HUDEP-2 (cell line): Measurements from ENCODE around the gene BACE2.
"Not testable (repeated sequence)": the region's sequence is repeated elsewhere in the genome, so short reads cannot be mapped to it uniquely, and the experiment has no call there.

Experiments used
- DNase-seq, 76 experiments: peaks; one replicate each; lab custom pipeline; 2025; ENCODE audit not compliant: unreplicated experiment in 76 of 76; lab: John Stamatoyannopoulos, UW

BACE2 gene

GRCh38 chr21:41235201-41235600, 67.2 kb downstream of the BACE2 start:
- no peak for DNase-seq

- DNase-seq = no peak
Observed at GRCh38 chr21:41236352-41236973, 68.5 kb downstream of the BACE2 start.

GRCh38 chr21:41238081-41238796, 70.3 kb downstream of the BACE2 start:
- DNase-seq = not testable (repeated sequence)

DNA sequence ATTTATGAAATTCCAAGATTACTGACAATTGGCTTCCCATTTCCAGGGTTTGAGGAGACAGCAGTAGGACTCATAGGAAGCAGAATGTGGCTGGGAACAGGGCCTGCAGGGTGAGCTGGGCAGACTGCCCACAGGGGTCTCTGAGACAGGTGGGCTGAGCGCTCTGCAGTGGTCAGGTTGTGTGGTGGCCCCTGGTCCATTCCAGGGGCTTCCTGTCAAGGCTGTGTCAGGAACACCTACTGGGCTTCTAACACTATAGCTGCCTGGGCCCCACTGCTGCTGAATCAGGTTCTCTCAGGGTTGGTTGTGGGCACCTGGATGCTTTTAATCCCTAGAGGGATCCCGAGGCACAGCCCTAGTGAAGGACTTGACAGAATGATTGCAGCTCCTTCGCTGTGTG, 72.1 kb downstream of the BACE2 start:
- no peak for DNase-seq

DNA sequence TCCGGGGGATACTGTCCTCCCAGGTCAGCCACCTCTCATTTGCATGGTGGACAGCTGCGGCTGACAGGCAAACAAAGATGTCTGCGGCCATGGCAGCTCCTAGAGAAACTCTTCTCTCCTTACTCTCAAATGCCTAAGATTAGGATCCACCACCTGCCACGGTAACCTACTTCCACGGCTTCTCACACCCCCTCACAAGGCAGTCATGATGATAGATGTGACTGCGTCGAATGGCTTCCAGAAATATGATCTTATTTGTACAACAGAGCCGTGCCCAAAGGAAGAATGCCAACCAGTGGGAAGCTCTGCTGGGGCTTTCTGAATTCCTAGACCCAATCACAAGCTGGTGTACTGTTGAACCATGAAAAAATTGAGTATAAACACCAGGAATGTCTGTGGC, 73.4 kb downstream of the BACE2 start:
- no peak for DNase-seq

GRCh38 chr21:41242238-41242829, 74.4 kb downstream of the BACE2 start:
- no peak for DNase-seq

GRCh38 chr21:41243107-41243506, 75.1 kb downstream of the BACE2 start:
- no peak for DNase-seq

DNA sequence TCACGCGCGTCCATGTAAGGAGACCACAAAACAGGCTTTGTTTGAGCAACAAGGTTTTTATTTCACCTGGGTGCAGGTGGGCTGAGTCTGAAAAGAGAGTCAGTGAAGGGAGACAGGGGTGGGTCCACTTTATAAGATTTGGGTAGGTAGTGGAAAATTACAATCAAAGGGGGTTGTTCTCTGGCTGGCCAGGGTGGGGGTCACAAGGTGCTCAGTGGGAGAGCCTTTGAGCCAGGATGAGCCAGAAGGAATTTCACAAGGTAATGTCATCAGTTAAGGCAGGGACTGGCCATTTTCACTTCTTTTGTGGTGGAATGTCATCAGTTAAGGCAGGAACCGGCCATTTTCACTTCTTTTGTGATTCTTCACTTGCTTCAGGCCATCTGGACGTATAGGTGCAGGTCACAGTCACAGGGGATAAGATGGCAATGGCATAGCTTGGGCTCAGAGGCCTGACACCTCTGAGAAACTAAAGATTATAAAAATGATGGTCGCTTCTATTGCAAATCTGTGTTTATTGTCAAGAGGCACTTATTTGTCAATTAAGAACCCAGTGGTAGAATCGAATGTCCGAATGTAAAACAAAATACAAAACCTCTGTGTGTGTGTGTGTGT, 76.4 kb downstream of the BACE2 start:
- not testable (repeated sequence) for DNase-seq

DNA sequence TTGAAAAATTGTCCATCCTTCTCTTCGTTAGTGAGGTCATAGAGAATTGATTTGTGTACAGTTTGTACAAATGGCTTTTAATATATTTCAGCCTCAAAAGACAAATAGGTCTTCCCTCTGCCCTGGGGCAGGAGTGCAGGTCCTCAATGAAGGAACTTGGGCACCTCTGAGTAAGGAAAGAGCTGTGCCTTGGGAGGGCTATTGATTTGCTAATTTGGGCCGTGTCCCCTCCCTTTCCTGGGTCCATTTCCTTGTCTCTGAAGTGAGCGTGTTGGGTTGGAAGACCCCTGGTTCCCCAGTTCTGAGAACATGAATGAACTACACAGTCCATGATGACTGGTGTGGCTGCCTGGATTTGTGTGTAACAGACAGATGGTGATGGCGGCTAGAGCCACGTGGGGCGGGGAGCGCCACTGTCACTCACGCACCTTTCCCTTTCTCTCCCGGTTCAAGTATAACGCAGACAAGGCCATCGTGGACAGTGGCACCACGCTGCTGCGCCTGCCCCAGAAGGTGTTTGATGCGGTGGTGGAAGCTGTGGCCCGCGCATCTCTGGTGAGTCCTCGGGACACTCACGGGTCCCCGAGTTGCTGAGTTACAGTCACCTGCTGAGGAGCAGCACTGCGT, 77.7 kb downstream of the BACE2 start:
- DNase-seq = no peak

GRCh38 chr21:41246808-41247207, 78.8 kb downstream of the BACE2 start:
- no peak for DNase-seq

DNA sequence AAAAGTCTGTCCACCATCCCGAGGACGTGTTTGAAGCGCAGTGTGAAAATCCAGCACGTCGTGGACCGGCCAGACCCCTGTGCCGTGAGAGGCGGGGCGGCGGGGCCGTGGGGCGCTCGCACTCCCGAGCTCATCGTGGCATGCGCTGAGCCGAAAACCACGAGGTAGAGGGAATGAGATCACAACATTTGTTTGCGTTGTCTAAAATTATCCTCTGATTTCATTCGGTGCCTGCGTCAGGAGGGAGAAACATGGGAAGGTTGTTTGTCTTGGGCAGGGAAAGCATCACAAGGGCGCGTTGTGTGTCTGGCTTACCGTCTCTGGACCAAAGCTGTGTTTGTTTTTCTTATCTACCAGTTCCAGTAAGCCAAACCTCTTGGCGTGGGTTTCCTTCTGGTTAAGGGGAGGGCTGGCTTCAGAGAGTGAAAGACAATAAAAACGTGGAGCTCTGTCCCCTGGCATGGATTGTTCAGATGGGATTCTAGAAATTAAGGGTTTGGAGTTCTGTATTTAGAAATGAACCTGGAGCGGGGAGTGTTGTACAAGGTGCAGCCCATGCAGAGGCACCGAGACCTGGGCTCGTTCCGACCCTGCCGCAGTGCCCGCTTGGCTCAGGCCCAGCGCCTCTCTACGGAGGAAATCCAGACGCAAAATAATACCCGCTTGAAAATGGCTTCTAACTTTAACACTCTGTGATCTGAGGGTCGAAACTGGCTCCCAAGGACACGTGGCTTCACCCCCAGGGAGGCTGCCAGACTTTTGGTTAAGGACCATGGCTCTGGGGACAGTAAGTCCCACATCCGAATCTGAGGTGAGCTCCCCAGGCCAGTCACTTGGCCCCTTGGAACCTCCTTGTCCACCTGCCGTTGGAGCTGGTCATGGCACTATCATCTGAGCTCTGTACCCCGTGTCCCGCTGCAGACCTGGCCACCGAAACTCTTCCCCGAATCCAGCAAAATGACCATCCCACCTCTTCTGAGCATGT, 79.9 kb downstream of the BACE2 start:
- no peak for DNase-seq

DNA sequence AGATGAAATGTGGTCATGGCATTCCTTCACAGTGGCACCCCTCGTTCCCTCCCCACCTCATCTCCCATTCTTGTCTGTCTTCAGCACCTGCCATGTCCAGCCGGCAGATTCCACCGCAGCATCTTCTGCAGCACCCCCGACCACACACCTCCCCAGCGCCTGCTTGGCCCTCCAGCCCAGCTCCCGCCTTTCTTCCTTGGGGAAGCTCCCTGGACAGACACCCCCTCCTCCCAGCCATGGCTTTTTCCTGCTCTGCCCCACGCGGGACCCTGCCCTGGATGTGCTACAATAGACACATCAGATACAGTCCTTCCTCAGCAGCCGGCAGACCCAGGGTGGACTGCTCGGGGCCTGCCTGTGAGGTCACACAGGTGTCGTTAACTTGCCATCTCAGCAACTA, 81.5 kb downstream of the BACE2 start:
- DNase-seq = no peak

DNA sequence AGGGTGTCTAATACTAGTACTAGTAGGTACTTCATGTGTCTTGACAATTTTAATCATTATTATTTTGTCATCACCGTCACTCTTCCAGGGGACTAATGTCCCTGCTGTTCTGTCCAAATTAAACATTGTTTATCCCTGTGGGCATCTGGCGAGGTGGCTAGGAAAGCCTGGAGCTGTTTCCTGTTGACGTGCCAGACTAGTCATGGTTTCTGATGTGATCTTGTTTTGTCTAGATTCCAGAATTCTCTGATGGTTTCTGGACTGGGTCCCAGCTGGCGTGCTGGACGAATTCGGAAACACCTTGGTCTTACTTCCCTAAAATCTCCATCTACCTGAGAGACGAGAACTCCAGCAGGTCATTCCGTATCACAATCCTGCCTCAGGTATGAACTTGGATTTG, 82.6 kb downstream of the BACE2 start:
- DNase-seq = no peak

- DNase-seq = no peak
Observed at GRCh38 chr21:41251961-41252642, 84.1 kb downstream of the BACE2 start.

DNA sequence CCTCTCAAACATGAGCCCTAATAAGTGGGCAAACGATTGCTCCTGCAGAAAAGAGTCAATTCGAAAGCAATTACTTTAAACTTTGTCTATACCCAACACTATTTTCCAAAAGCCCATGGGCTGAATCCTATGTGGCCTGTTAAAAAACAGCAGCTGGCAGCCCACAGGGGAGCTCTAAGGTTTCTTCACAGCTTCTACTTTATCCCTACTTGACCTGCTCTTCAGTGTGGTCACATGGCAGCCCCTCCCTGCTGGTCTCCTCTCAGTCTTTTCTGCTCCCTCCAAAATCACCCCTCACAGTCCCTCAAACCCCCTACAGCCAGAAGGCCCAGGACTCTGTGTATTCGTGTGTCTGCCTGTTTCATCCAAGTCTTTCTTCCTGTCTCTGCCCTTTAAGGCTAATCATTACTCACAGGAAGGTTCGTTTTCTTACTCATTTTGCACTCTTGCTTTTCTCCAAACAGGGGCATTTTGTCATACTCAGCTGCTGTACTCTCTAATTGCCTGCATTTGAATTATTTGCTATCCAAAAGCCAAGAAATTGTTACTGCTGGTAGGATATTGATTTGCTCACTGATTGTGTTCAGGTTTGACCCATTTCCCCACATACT, 86.2 kb downstream of the BACE2 start:
- DNase-seq = no peak

- no peak for DNase-seq
Observed at GRCh38 chr21:41255190-41255589, 87.2 kb downstream of the BACE2 start.

- not testable (repeated sequence) for DNase-seq
Observed at GRCh38 chr21:41256231-41256630, 88.3 kb downstream of the BACE2 start.

DNA sequence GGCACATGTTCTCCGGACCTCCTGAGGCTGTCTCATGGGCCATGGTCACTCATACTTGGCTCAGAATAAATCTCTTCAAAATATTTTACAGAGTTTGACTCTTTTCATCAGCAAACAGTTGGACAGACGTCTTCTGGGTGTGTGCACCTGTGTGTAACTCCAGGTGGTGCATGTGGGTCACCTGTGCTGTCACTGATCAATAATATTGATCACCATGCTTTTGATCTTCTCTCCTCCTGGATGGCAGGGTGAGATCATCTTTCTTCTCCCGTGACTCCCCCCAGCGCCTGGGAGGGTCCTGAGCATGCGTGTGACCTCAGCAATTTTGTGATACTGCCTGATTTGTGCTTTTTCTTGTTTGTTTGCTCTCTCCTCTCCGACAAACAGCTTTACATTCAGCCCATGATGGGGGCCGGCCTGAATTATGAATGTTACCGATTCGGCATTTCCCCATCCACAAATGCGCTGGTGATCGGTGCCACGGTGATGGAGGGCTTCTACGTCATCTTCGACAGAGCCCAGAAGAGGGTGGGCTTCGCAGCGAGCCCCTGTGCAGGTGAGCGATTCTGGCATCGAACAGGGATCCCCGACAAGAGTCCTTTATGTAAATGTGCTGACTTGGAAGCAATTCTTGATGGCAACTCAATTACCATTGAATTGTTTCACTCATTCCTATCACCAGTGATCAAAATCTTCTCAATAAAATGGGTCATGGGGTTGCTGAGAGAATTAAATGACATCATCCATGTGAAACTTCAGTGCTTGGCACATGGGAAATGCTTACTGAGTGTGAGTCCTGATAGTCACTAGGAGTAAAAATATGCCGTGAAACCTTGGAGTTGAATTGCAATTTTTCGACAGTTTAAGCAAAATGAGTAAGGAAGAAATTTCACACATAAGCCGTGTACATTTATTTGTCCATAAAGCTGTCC, 89.1 kb downstream of the BACE2 start:
- DNase-seq = no peak
